Liver (tissue), 3 donors: ENCODE results near the gene PLA2G4A.

Source experiments
- ATF3 ChIP-seq: IDR thresholded peaks from 2 replicates; pipeline ENCODE4 v1.6.1; 2016; ENCODE audit warnings: antibody characterized with exemption
- CTCF ChIP-seq: fragments of 150-350 bp; IDR thresholded peaks from 2 replicates; pipeline ENCODE4 v1.5.1; 2017; ENCODE audit warnings: improper control_type of control experiment, low read depth, low read length; ENCODE audit not compliant: missing input control
- JUND ChIP-seq, 2 donors: IDR thresholded peaks; 2 replicates each; pipeline ENCODE4 v1.6.1; 2016; ENCODE audit warnings: antibody characterized with exemption in 2 of 2
- MAX ChIP-seq: IDR thresholded peaks from 2 replicates; pipeline ENCODE4 v1.6.1; 2016; ENCODE audit warnings: antibody characterized with exemption
- TAF1 ChIP-seq: conservative IDR thresholded peaks from 2 replicates; pipeline ENCODE4 v1.6.1; 2016; ENCODE audit warnings: antibody characterized with exemption, mild to moderate bottlenecking
- ZBTB33 ChIP-seq: IDR thresholded peaks from 2 replicates; pipeline ENCODE4 v1.6.1; 2016; ENCODE audit warnings: antibody characterized with exemption
- donor health status: healthy.
- donor health status: healthy.

GRCh38 chr1:186880982-186881381, 52.2 kb downstream of the PLA2G4A start:
- TF ChIP-seq CTCF = no peak
- no peak for TF ChIP-seq ZBTB33
- TF ChIP-seq TAF1 = no peak
- no peak for TF ChIP-seq ATF3
- TF ChIP-seq MAX = no peak
- TF ChIP-seq JUND (IDR thresholded peaks at IDR 0.05) = no peak
